Psoas muscle (tissue), 8 donors: ENCODE measurements around the gene SYTL4. TPM values are rescaled to one million over a fixed set of nuclear protein-coding genes. Genes with fewer than 3 reads are reported as not detected.

Experiments
- ATAC-seq, 4 donors: fragments of 200-7000 bp; cut with Tn5 transposase; one replicate each; pipeline ENCODE4 v1.9.1; 2020; ENCODE audit warnings: moderate library complexity in 3 of 4, mild to moderate bottlenecking in 2 of 4
- DNase-seq, 2 donors: peaks; one replicate each; pipeline ENCODE4 v3.0.0-alpha.2; 2020
- H3K27ac ChIP-seq: fragments of 200-600 bp; one replicate; pipeline ENCODE4 v1.8.0; 2022
- H3K27me3 ChIP-seq, 3 donors: fragments of 200-600 bp in 1 of 3; one replicate each; pipeline versions ENCODE4 v1.6.1 to v1.8.0; 2013 to 2022; ENCODE audit warnings: low read length in 2 of 3, mild to moderate bottlenecking in 2 of 3, moderate library complexity in 1 of 3; ENCODE audit not compliant: insufficient read depth in 3 of 3
- H3K36me3 ChIP-seq, 2 donors: fragments of 200-600 bp in 1 of 2; one replicate each; pipeline versions ENCODE4 v1.6.1 to v1.8.0; 2013 to 2022; ENCODE audit warnings: low read depth in 1 of 2, mild to moderate bottlenecking in 1 of 2, moderate library complexity in 1 of 2; ENCODE audit not compliant: insufficient read depth in 1 of 2
- H3K4me1 ChIP-seq: fragments of 200-600 bp; one replicate; pipeline ENCODE4 v1.8.0; 2022
- H3K4me3 ChIP-seq: fragments of 200-600 bp; one replicate; pipeline ENCODE4 v1.8.0; 2022; ENCODE audit warnings: mild to moderate bottlenecking
- H3K9me3 ChIP-seq: fragments of 200-600 bp; one replicate; pipeline ENCODE4 v1.8.0; 2022
- CTCF ChIP-seq: fragments of 200-600 bp; IDR thresholded peaks from one replicate; pipeline ENCODE4 v1.8.0; 2022; ENCODE audit warnings: antibody characterized with exemption
- WGBS, 3 donors: extraction: QIAGEN DNeasy Blood & Tissue Kit; methylation state at CpG; one replicate each; pipeline versions ENCODE4 v1.1.6 to v1.1.7; 2013; 5-methylcytosine and 5-hydroxymethylcytosine counted together
- intact Hi-C, 2 donors: fragments of 100-400 bp; cut with DNase I; formaldehyde crosslinking; loops; one replicate each; pipeline versions ENCODE4 v1.11.0 to v1.14.2; 2022
- polyA plus RNA-seq, 3 donors: library from polyadenylated mRNA; stranded (reverse); fragments of 200-250 nt; gene quantifications; one replicate each; pipeline ENCODE4 v1.2.3, GENCODE V29; 2013
- total RNA-seq, 4 donors: library from RNA; stranded (reverse); fragmentation: NEBNext Ultra II Directional in 2 of 4; extraction: Animal tissue kit (Norgen Biotek cat#: 25700) in 2 of 4; gene quantifications; one replicate each; pipeline versions ENCODE4 v1.2.1 to v1.2.4, GENCODE V29; 2021 to 2023
- donor health status: healthy with polysubstance abuse.
- donor health status: DM: no; HTN: no; CAD: no; lungs with moderate emphysema.
- donor health status: Bipolar disorder and iron deficiency.
- donor health status: healthy.
- donor health status: DM: yes; HTN: yes; CAD: no.
- donor health status: DM: no; HTN: no; CAD: no.
- donor health status: DM: no; HTN: no; CAD: no.
- donor health status: DM: yes; HTN: yes; CAD: no.

Gene SYTL4
- total and polyA plus RNA-seq, 7 donors = 1.3 to 2.2 (median 1.6) TPM

GRCh38 chrX:100717363-100717762, 14.6 kb downstream of the SYTL4 start:
- no peak for TF ChIP-seq CTCF
- intact Hi-C loops = no loop called here
- 69 to 82% (median 76%) methylated on average over 8 of the region's 8 CpGs for WGBS, 3 donors
- H3K4me3 ChIP-seq = no peak overlapping the region
- no peak overlapping the region for H3K27ac ChIP-seq
- no peaks in the 10 kb centered on the region for H3K27me3 ChIP-seq
- no peaks in the 10 kb centered on the region for H3K36me3 ChIP-seq
- H3K9me3 ChIP-seq = no peaks in the 10 kb centered on the region
- ATAC-seq (no peak), DNase-seq (no peak)
- no peaks in the 10 kb centered on the region for H3K4me1 ChIP-seq

GRCh38 chrX:100710816-100711215, 21.1 kb downstream of the SYTL4 start:
- H3K4me1 ChIP-seq = no peaks in the 10 kb centered on the region
- ATAC-seq (no peak), DNase-seq (no peak)
- no peak for TF ChIP-seq CTCF
- peaks cover 0 to 10% (median 0%) of the 10 kb centered on the region in 3 donors for H3K27me3 ChIP-seq
- H3K9me3 ChIP-seq = no peaks in the 10 kb centered on the region
- no peak overlapping the region for H3K4me3 ChIP-seq
- intact Hi-C loops = no loop called here
- no peaks in the 10 kb centered on the region for H3K36me3 ChIP-seq
- 40 to 60% (median 52%) methylated on average over 3 of the region's 3 CpGs for WGBS, 3 donors
- no peak overlapping the region for H3K27ac ChIP-seq

GRCh38 chrX:100704581-100705203, 27.2 kb downstream of the SYTL4 start:
- ATAC-seq = no peak
- no peak for DNase-seq
- Histone ChIP-seq H3K27ac (no peak overlapping the region), H3K4me1 (no peaks in the 10 kb centered on the region), H3K4me3 (no peak overlapping the region), H3K36me3 (no peaks in the 10 kb centered on the region), H3K27me3 (peaks cover 0 to 10% (median 0%) of the 10 kb centered on the region in 3 donors), H3K9me3 (no peaks in the 10 kb centered on the region)
- TF ChIP-seq CTCF = no peak
- intact Hi-C loops = no loop called here
- 50 to 61% (median 60%) methylated on average over 3 of the region's 3 CpGs for WGBS, 3 donors

GRCh38 chrX:100700809-100701208, 31.1 kb downstream of the SYTL4 start:
- H3K4me1 ChIP-seq = no peaks in the 10 kb centered on the region
- H3K27me3 ChIP-seq = no peaks in the 10 kb centered on the region
- DNase-seq (no peak), ATAC-seq (no peak)
- intact Hi-C loops = no loop called here
- no peaks in the 10 kb centered on the region for H3K9me3 ChIP-seq
- 73 to 95% (median 95%) methylated on average over 1 of the region's 1 CpG for WGBS, 3 donors
- no peak overlapping the region for H3K27ac ChIP-seq
- no peak overlapping the region for H3K4me3 ChIP-seq
- no peak for TF ChIP-seq CTCF
- H3K36me3 ChIP-seq = no peaks in the 10 kb centered on the region

- no peak for ATAC-seq
- Histone ChIP-seq H3K4me3 (no peak overlapping the region), H3K27me3 (peaks cover 0 to 7% (median 0%) of the 10 kb centered on the region in 3 donors), H3K9me3 (no peaks in the 10 kb centered on the region), H3K4me1 (no peaks in the 10 kb centered on the region), H3K36me3 (no peaks in the 10 kb centered on the region), H3K27ac (no peak overlapping the region)
- no peak for TF ChIP-seq CTCF
- DNase-seq = no peak
- intact Hi-C loops = no loop called here
These were observed 33.4 kb downstream of the SYTL4 start for GRCh38 chrX:100698551-100698950.
